H54 (cell line): ENCODE data around the gene SHBG.

Experiments used
- DNase-seq: peaks from one replicate; pipeline ENCODE4 v3.0.0; 2011; ENCODE audit warnings: low spot score, mixed read lengths; ENCODE audit not compliant: insufficient read length
- FAIRE-seq: peaks from 3 replicates; lab custom pipeline; 2011; peaks lifted over from hg19 to GRCh38; lab: Jason Lieb, UNC
- POLR2A ChIP-seq: IDR thresholded peaks from 2 replicates; pipeline ENCODE4 v1.6.1; 2011; ENCODE audit warnings: low read depth, mild to moderate bottlenecking, low read length

The SHBG gene

GRCh38 chr17:7646457-7646856 lies 16.5 kb downstream of the SHBG start:
- FAIRE-seq = no peak
- no peak for DNase-seq
- TF ChIP-seq POLR2A = no peak

GRCh38 chr17:7647018-7647417 lies 17.1 kb downstream of the SHBG start:
- FAIRE-seq (no peak), DNase-seq (no peak)
- no peak for TF ChIP-seq POLR2A

- no peak for TF ChIP-seq POLR2A
- DNase-seq (no peak), FAIRE-seq (no peak)
These were observed 20.7 kb downstream of the SHBG start, which contains the start of gene ATP1B2 for GRCh38 chr17:7650509-7651096. TSS of gene ATP1B2 (plus strand) at chr17:7650926. CDS start at chr17:7651519, 593 bp downstream.

- DNase-seq (no peak), FAIRE-seq (no peak)
- TF ChIP-seq POLR2A = no peak
These were observed 21.2 kb downstream of the SHBG start for GRCh38 chr17:7651097-7651664.

GRCh38 chr17:7651665-7652387 lies 21.9 kb downstream of the SHBG start:
- DNase-seq = no peak
- no peak for FAIRE-seq
- no peak for TF ChIP-seq POLR2A

GRCh38 chr17:7652388-7653356 lies 22.7 kb downstream of the SHBG start:
- DNase-seq = no peak
- no peak for FAIRE-seq
- no peak for TF ChIP-seq POLR2A

GRCh38 chr17:7654832-7655540 lies 25.1 kb downstream of the SHBG start:
- TF ChIP-seq POLR2A = no peak
- DNase-seq (no peak), FAIRE-seq (no peak)

- TF ChIP-seq POLR2A = no peak
- DNase-seq (no peak), FAIRE-seq (no peak)
These were observed 25.6 kb downstream of the SHBG start for GRCh38 chr17:7655541-7655840.

GRCh38 chr17:7656958-7657609 lies 27.1 kb downstream of the SHBG start:
- DNase-seq (no peak), FAIRE-seq (no peak)
- no peak for TF ChIP-seq POLR2A

GRCh38 chr17:7667656-7668406 lies 37.9 kb downstream of the SHBG start:
- DNase-seq (no peak), FAIRE-seq (no peak)
- TF ChIP-seq POLR2A = no peak

GRCh38 chr17:7668482-7668881 lies 38.5 kb downstream of the SHBG start:
- no peak for DNase-seq
- TF ChIP-seq POLR2A = no peak
- FAIRE-seq = no peak

GRCh38 chr17:7673239-7673638 lies 43.3 kb downstream of the SHBG start:
- DNase-seq = no peak
- TF ChIP-seq POLR2A = no peak
- no peak for FAIRE-seq

GRCh38 chr17:7674934-7675333 lies 45.0 kb downstream of the SHBG start:
- FAIRE-seq = no peak

More at GRCh38 chr17:7674934-7675333, 45.0 kb downstream of the SHBG start:
- DNase-seq = no peak
- no peak for TF ChIP-seq POLR2A
